Measurements from ENCODE around the gene FRS2. TPM values are rescaled to one million over a fixed set of nuclear protein-coding genes. Genes with fewer than 3 reads are reported as not detected.

The FRS2 gene
- total RNA-seq, 3 donors from 2014 or later = 8.9 to 10.8 (median 9.9) TPM

GRCh38 chr12:69501154-69501895 is 31.1 kb downstream of the FRS2 start:
- Mint-ChIP-seq H3K4me3 (no peak overlapping the region), H3K36me3 (ENCODE audit: insufficient read depth) (peaks cover 2% of the 10 kb centered on the region), H3K27me3 (ENCODE audit: low read depth) (no peaks in the 10 kb centered on the region), H3K4me1 (ENCODE audit: low read depth) (peaks cover 67% of the 10 kb centered on the region), H3K9me3 (no peaks in the 10 kb centered on the region)
- no peak for DNase-seq
- no peak for ATAC-seq

GRCh38 chr12:69502345-69503081 is 32.3 kb downstream of the FRS2 start:
- Mint-ChIP-seq H3K27me3 (ENCODE audit: low read depth) (no peaks in the 10 kb centered on the region), H3K4me3 (no peak overlapping the region), H3K9me3 (no peaks in the 10 kb centered on the region), H3K4me1 (ENCODE audit: low read depth) (peaks cover 63% of the 10 kb centered on the region), H3K36me3 (ENCODE audit: insufficient read depth) (peaks cover 4% of the 10 kb centered on the region)
- DNase-seq (no peak), ATAC-seq (no peak)

GRCh38 chr12:69508091-69508490 is 37.9 kb downstream of the FRS2 start:
- Mint-ChIP-seq H3K4me1 (ENCODE audit: low read depth) (peaks cover 58% of the 10 kb centered on the region), H3K9me3 (no peaks in the 10 kb centered on the region)
- DNase-seq = no peak

GRCh38 chr12:69508621-69509020 is 38.4 kb downstream of the FRS2 start:
- no peak overlapping the region for H3K4me3 Mint-ChIP-seq
- no peaks in the 10 kb centered on the region for H3K9me3 Mint-ChIP-seq
- ATAC-seq (no peak), DNase-seq (no peak)
- H3K36me3 Mint-ChIP-seq (ENCODE audit: insufficient read depth) = peaks cover 2% of the 10 kb centered on the region
- no peaks in the 10 kb centered on the region for H3K27me3 Mint-ChIP-seq (ENCODE audit: low read depth)
- peaks cover 56% of the 10 kb centered on the region for H3K4me1 Mint-ChIP-seq (ENCODE audit: low read depth)

More at GRCh38 chr12:69508091-69508490, 37.9 kb downstream of the FRS2 start:
- no peak for ATAC-seq
- Mint-ChIP-seq H3K4me3 (no peak overlapping the region), H3K36me3 (ENCODE audit: insufficient read depth) (peaks cover 4% of the 10 kb centered on the region), H3K27me3 (ENCODE audit: low read depth) (no peaks in the 10 kb centered on the region)

GRCh38 chr12:69509308-69509736 is 39.1 kb downstream of the FRS2 start:
- H3K36me3 Mint-ChIP-seq (ENCODE audit: insufficient read depth) = peaks cover 2% of the 10 kb centered on the region
- no peak overlapping the region for H3K4me3 Mint-ChIP-seq
- H3K4me1 Mint-ChIP-seq (ENCODE audit: low read depth) = peaks cover 57% of the 10 kb centered on the region
- H3K27me3 Mint-ChIP-seq (ENCODE audit: low read depth) = no peaks in the 10 kb centered on the region
- ATAC-seq (no peak), DNase-seq (no peak)
- no peaks in the 10 kb centered on the region for H3K9me3 Mint-ChIP-seq

GRCh38 chr12:69509904-69510827 is 40.0 kb downstream of the FRS2 start:
- Mint-ChIP-seq H3K9me3 (no peaks in the 10 kb centered on the region), H3K4me3 (no peak overlapping the region), H3K36me3 (ENCODE audit: insufficient read depth) (peaks cover 2% of the 10 kb centered on the region), H3K27me3 (ENCODE audit: low read depth) (no peaks in the 10 kb centered on the region), H3K4me1 (ENCODE audit: low read depth) (peaks cover 59% of the 10 kb centered on the region)
- ATAC-seq = no peak
- no peak for DNase-seq

- ATAC-seq = no peak
- Mint-ChIP-seq H3K9me3 (no peaks in the 10 kb centered on the region), H3K36me3 (ENCODE audit: insufficient read depth) (peaks cover 2% of the 10 kb centered on the region), H3K4me3 (no peak overlapping the region), H3K4me1 (ENCODE audit: low read depth) (peaks cover 56% of the 10 kb centered on the region), H3K27me3 (ENCODE audit: low read depth) (no peaks in the 10 kb centered on the region)
- DNase-seq = no peak
Observed at GRCh38 chr12:69511016-69511415, 40.8 kb downstream of the FRS2 start.

- peaks cover 53% of the 10 kb centered on the region for H3K4me1 Mint-ChIP-seq (ENCODE audit: low read depth)
- no peak for ATAC-seq
- H3K36me3 Mint-ChIP-seq (ENCODE audit: insufficient read depth) = peaks cover under 1% of the 10 kb centered on the region
Observed at GRCh38 chr12:69511469-69512267, 41.5 kb downstream of the FRS2 start.

GRCh38 chr12:69512820-69513219 is 42.6 kb downstream of the FRS2 start:
- Mint-ChIP-seq H3K36me3 (ENCODE audit: insufficient read depth) (no peaks in the 10 kb centered on the region), H3K4me1 (ENCODE audit: low read depth) (peaks cover 49% of the 10 kb centered on the region), H3K9me3 (no peaks in the 10 kb centered on the region), H3K4me3 (no peak overlapping the region), H3K27me3 (ENCODE audit: low read depth) (no peaks in the 10 kb centered on the region)
- DNase-seq (no peak), ATAC-seq (no peak)

More at GRCh38 chr12:69511469-69512267, 41.5 kb downstream of the FRS2 start:
- DNase-seq = no peak
- H3K27me3 Mint-ChIP-seq (ENCODE audit: low read depth) = no peaks in the 10 kb centered on the region
- H3K4me3 Mint-ChIP-seq = no peak overlapping the region
- H3K9me3 Mint-ChIP-seq = no peaks in the 10 kb centered on the region

GRCh38 chr12:69513297-69513696 is 43.1 kb downstream of the FRS2 start:
- no peak for ATAC-seq
- no peaks in the 10 kb centered on the region for H3K27me3 Mint-ChIP-seq (ENCODE audit: low read depth)
- no peak overlapping the region for H3K4me3 Mint-ChIP-seq
- no peaks in the 10 kb centered on the region for H3K9me3 Mint-ChIP-seq
- no peak for DNase-seq
- H3K36me3 Mint-ChIP-seq (ENCODE audit: insufficient read depth) = peaks cover 2% of the 10 kb centered on the region
- H3K4me1 Mint-ChIP-seq (ENCODE audit: low read depth) = peaks cover 48% of the 10 kb centered on the region

GRCh38 chr12:69514111-69514510 is 43.9 kb downstream of the FRS2 start:
- H3K4me3 Mint-ChIP-seq = no peak overlapping the region
- H3K36me3 Mint-ChIP-seq (ENCODE audit: insufficient read depth) = peaks cover 2% of the 10 kb centered on the region
- peaks cover 44% of the 10 kb centered on the region for H3K4me1 Mint-ChIP-seq (ENCODE audit: low read depth)
- H3K27me3 Mint-ChIP-seq (ENCODE audit: low read depth) = no peaks in the 10 kb centered on the region
- ATAC-seq = no peak
- H3K9me3 Mint-ChIP-seq = no peaks in the 10 kb centered on the region
- DNase-seq = no peak

- Mint-ChIP-seq H3K27me3 (ENCODE audit: low read depth) (no peaks in the 10 kb centered on the region), H3K4me1 (ENCODE audit: low read depth) (peaks cover 42% of the 10 kb centered on the region), H3K4me3 (no peak overlapping the region), H3K9me3 (no peaks in the 10 kb centered on the region), H3K36me3 (ENCODE audit: insufficient read depth) (peaks cover 2% of the 10 kb centered on the region)
- DNase-seq = no peak
- no peak for ATAC-seq
Observed at GRCh38 chr12:69514845-69515244, 44.7 kb downstream of the FRS2 start.

GRCh38 chr12:69515394-69515930 is 45.3 kb downstream of the FRS2 start:
- H3K4me1 Mint-ChIP-seq (ENCODE audit: low read depth) = peaks cover 42% of the 10 kb centered on the region
- no peak overlapping the region for H3K4me3 Mint-ChIP-seq
- peaks cover 2% of the 10 kb centered on the region for H3K9me3 Mint-ChIP-seq
- no peaks in the 10 kb centered on the region for H3K27me3 Mint-ChIP-seq (ENCODE audit: low read depth)
- peaks cover 2% of the 10 kb centered on the region for H3K36me3 Mint-ChIP-seq (ENCODE audit: insufficient read depth)
- ATAC-seq (no peak), DNase-seq (no peak)
